HG03175 (cell line): ENCODE results near the gene F2RL1.
A peak's percentile ranks its signal among the peaks of the same experiment; 100 is the strongest.
"Not testable (repeated sequence)": the region's sequence is repeated elsewhere in the genome, so short reads cannot be mapped to it uniquely, and the experiment has no call there.

Experiments
- ATAC-seq: cut with Tn5 transposase; IDR thresholded peaks from one replicate; pipeline ENCODE4 v1.9.1; 2021; ENCODE audit warnings: mild to moderate bottlenecking, moderate library complexity; ENCODE audit not compliant: unreplicated experiment

F2RL1 gene

GRCh38 chr5:76849419-76850291 lies 30.8 kb downstream of the F2RL1 start, which contains the start of gene S100Z:
Gene S100Z (plus strand): TSS chr5:76850014. CDS start chr5:76875360, 25,346 bp downstream.
- no peak for ATAC-seq

- no peak for ATAC-seq
Measured at GRCh38 chr5:76850543-76851145, 31.8 kb downstream of the F2RL1 start.

- no peak for ATAC-seq
Measured at GRCh38 chr5:76851728-76852369, 33.0 kb downstream of the F2RL1 start.

- ATAC-seq: no peak
Measured at GRCh38 chr5:76852772-76853171, 33.9 kb downstream of the F2RL1 start.

- ATAC-seq: not testable (repeated sequence)
Measured at GRCh38 chr5:76853741-76854140, 34.9 kb downstream of the F2RL1 start.

DNA sequence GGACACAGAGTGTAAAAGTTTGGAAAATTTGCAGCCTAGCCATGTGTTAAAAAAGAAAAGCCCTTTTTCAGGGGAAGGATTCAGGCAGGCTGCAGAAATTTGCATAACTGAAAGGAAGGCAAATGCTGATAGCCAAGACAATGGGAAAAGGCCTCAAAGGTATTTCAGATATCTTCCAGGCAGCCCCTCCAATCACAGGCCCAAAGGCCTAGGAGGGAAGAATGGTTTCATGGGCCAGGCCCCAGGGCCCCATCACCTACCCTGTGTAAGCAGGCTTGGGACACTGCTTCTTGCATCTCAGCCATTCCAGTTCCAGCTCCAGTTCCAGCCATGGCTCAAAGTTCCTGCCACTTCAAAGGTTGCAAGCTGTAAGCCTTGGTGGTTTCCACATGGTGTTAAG lies 35.8 kb downstream of the F2RL1 start:
- ATAC-seq: no peak

GRCh38 chr5:76855501-76855900 lies 36.7 kb downstream of the F2RL1 start:
- not testable (repeated sequence) for ATAC-seq

- ATAC-seq: no peak
Measured at GRCh38 chr5:76855961-76856360, 37.1 kb downstream of the F2RL1 start.

DNA sequence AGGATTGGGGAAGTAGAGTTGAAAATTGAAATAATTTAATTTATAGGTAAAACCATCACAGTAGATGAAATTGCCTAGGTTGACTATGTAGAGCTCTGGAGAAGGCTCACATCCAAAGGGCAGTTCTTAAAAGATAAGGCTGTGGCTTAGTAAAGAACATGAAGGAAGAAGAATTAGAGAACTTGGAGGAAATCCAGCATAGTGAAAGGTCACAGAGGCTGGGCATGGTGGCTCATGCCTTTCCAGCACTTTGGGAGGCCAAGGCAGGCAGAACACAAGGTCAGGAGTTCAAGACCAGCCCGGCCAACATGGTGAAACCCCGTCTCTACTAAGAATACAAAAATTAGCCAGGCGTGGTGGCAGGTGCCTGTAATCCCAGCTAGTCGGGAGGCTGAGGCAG lies 38.0 kb downstream of the F2RL1 start:
- not testable (repeated sequence) for ATAC-seq

DNA sequence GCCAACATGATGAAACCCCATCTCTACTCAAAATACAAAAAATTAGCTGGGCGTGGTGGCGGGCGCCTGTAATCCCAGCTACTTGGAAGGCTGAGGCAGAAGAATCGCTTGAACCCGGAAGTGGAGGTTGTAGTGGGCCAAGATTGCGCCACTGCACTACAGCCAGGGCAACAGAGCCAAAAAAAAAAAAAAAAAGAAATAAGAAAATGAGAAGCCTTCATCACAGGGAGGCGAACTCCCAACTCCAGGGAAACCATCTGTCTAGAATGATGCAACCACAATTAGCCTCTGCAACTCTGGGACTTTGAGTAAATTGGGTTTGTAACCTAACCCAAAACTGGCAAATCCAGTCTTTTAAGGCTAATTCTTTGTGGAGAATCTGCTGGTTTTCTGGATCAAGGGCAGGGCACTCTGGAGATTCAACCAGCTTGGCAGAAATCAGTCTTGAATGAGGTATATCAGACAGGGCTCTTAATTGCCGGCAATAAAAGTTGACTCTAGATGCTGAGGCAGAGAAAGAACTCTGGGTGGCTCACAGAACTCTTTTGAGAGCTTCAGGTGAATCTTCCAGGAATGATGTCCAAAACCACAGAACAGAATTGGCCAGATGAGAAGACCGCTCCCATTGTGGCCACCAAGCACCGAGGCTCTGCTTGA lies 40.9 kb downstream of the F2RL1 start:
- ATAC-seq: no peak

DNA sequence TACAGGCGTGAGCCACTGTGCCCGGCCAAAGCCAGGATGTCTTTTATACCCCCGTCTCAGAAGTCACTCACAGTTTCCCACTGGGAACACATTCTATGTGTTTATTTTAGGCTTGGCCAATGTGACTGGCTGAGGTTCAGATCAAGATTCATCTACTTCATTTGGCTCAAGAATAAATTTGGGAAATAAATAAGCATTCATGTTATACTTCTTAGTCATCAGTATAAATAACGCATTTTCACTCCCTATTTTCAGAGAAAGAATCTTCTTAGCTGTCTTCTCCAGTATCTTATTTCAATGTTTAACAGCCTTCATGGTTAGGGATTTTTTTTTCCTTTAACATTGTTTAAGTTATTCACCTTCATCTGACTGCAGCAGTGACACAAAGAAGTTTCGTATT lies 42.8 kb downstream of the F2RL1 start:
- ATAC-seq: no peak

- ATAC-seq: no peak
Measured at GRCh38 chr5:76863001-76863400, 44.2 kb downstream of the F2RL1 start.

- no peak for ATAC-seq
Measured at GRCh38 chr5:76866503-76866902, 47.7 kb downstream of the F2RL1 start.

DNA sequence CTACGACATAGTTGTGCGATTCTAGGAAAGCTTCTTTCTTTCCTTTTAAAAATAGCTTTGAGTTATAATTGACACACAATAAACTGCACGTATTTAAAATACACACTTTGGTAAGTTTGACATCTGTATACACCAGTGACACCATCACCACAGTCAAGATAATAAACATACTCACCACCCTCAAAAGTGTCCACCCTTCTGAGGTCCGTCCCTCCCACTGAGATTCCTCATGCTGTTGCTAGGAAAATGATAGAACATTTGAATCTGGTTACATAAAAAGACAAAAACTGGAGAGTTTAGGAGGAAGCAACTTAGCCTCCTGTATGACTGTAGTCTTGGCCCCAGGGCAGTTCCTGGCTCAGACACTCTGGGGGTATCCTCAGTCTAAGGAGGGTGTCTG lies 48.2 kb downstream of the F2RL1 start:
- ATAC-seq: no peak

- ATAC-seq: peak; percentile 82
Measured at GRCh38 chr5:76867827-76868693, 49.2 kb downstream of the F2RL1 start.

DNA sequence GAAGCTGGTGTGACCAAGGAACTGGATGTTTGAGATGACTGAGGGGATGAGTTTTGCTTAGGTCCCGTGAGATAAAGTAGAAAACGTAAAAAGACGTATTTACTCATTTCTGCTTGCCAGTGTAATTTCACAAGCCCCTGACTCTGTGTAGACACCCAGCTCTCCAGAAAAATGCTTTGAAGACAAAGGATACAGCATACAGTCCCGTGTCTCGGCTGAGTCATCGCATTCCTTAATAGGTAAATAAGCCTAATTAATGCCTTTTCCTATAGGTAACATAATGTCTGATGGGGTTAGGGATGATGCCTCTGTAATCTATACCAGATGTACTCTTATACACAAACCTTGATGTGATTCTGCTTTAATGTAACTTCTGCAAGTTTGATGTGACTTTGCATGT lies 51.2 kb downstream of the F2RL1 start:
- ATAC-seq: no peak

GRCh38 chr5:76874088-76874581 lies 55.3 kb downstream of the F2RL1 start:
- peak; percentile 62 for ATAC-seq
